ENCODE results near the gene LYSMD4.

DNA sequence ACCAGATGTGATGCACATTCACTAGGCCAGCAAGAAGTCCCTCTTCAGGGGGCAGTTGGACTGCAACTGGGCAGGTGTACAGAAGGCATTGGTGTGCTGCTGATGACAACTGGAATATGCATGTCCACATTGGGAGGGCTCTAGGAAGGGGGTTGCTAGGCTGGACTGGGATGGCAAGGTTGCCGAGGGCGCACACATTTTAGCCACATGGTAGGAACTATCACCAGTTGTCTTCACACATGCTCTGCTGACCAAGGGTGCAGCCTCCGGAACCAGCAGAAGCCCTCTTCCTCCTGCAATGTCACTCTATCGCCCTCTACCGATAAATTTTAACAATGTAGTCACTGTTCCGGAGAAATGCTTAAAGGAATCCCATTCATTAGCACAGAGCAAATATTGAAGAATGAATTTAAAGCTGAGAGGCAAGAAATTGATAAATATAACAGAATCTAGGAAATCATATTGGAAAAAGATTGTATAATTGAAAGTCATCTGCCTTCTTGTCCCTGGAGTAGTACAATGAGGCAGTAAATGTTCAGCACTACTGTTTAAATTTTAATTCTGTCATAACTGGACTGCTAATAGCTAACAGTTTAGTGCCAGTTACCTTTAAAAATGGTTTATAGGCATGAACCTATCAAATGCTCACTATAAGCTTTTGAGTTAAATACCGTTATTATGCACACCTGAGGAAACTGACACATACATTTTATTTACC is 22.6 kb upstream of the LYSMD4 start:
- TF ChIP-seq EP300 (IDR thresholded peaks at IDR 0.05; ENCODE audit: borderline replicate concordance in 1 of 2, control insufficient read depth in 1 of 2, low read depth in 2 of 2, low read length in 2 of 2) (no peak), FOXM1 (IDR thresholded peaks at IDR 0.05; ENCODE audit: low read depth, low read length) (no peak), ZZZ3 (IDR thresholded peaks at IDR 0.05; ENCODE audit: control insufficient read depth, insufficient read length, low read depth) (no peak), SRF (IDR thresholded peaks at IDR 0.05; ENCODE audit: low read depth in 2 of 2, low read length in 2 of 2) (no peak), POLR2A (IDR thresholded peaks at IDR 0.05; ENCODE audit: low read depth, low read length) (no peak), CHD4 (IDR thresholded peaks at IDR 0.05) (no peak), RAD21 (IDR thresholded peaks at IDR 0.05; ENCODE audit: insufficient read depth, low read depth, low read length) (peak; percentile 96)
- TF ChIP-seq, protein P1, sequence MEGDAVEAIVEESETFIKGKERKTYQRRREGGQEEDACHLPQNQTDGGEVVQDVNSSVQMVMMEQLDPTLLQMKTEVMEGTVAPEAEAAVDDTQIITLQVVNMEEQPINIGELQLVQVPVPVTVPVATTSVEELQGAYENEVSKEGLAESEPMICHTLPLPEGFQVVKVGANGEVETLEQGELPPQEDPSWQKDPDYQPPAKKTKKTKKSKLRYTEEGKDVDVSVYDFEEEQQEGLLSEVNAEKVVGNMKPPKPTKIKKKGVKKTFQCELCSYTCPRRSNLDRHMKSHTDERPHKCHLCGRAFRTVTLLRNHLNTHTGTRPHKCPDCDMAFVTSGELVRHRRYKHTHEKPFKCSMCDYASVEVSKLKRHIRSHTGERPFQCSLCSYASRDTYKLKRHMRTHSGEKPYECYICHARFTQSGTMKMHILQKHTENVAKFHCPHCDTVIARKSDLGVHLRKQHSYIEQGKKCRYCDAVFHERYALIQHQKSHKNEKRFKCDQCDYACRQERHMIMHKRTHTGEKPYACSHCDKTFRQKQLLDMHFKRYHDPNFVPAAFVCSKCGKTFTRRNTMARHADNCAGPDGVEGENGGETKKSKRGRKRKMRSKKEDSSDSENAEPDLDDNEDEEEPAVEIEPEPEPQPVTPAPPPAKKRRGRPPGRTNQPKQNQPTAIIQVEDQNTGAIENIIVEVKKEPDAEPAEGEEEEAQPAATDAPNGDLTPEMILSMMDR (IDR thresholded peaks at IDR 0.05 in 2 of 3, conservative IDR thresholded peaks at IDR 0.05 in 1 of 3; ENCODE audit: control insufficient read depth in 2 of 3, extremely low read depth in 1 of 3, insufficient read depth in 1 of 3, low read depth in 3 of 3, low read length in 3 of 3), result peak; percentile 80 to 91 (median 88)
- TF ChIP-seq, protein P2, sequence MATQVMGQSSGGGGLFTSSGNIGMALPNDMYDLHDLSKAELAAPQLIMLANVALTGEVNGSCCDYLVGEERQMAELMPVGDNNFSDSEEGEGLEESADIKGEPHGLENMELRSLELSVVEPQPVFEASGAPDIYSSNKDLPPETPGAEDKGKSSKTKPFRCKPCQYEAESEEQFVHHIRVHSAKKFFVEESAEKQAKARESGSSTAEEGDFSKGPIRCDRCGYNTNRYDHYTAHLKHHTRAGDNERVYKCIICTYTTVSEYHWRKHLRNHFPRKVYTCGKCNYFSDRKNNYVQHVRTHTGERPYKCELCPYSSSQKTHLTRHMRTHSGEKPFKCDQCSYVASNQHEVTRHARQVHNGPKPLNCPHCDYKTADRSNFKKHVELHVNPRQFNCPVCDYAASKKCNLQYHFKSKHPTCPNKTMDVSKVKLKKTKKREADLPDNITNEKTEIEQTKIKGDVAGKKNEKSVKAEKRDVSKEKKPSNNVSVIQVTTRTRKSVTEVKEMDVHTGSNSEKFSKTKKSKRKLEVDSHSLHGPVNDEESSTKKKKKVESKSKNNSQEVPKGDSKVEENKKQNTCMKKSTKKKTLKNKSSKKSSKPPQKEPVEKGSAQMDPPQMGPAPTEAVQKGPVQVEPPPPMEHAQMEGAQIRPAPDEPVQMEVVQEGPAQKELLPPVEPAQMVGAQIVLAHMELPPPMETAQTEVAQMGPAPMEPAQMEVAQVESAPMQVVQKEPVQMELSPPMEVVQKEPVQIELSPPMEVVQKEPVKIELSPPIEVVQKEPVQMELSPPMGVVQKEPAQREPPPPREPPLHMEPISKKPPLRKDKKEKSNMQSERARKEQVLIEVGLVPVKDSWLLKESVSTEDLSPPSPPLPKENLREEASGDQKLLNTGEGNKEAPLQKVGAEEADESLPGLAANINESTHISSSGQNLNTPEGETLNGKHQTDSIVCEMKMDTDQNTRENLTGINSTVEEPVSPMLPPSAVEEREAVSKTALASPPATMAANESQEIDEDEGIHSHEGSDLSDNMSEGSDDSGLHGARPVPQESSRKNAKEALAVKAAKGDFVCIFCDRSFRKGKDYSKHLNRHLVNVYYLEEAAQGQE (IDR thresholded peaks at IDR 0.05; ENCODE audit: low read depth, low read length), result no peak
